Kidney (tissue), 14 donors: ENCODE measurements around the gene CACNA2D1. TPM values are rescaled to one million over a fixed set of nuclear protein-coding genes. Genes with fewer than 3 reads are reported as not detected.

Experiments
- DNase-seq, 5 donors: peaks; one replicate each; pipeline ENCODE4 v3.0.0-alpha.2; 2013 to 2020
- FAIRE-seq: peaks from 2 replicates; lab custom pipeline; 2012; peaks lifted over from hg19 to GRCh38; lab: Jason Lieb, UNC
- H3K27ac ChIP-seq, 2 donors: one replicate each; pipeline ENCODE4 v1.7.0; 2013; ENCODE audit warnings: low read depth in 2 of 2, low read length in 2 of 2, inconsistent platforms in 1 of 2
- H3K27me3 ChIP-seq: one replicate; pipeline ENCODE4 v1.7.1; 2013; ENCODE audit warnings: low read length, inconsistent platforms; ENCODE audit not compliant: control insufficient read depth, insufficient read depth
- H3K36me3 ChIP-seq, 3 donors: one replicate each; pipeline versions ENCODE4 v1.7.0 to v1.7.1; 2013; ENCODE audit warnings: low read length in 3 of 3, control low read depth in 1 of 3, inconsistent platforms in 1 of 3; ENCODE audit not compliant: insufficient read depth in 3 of 3, control insufficient read depth in 2 of 3
- H3K4me1 ChIP-seq, 3 donors: one replicate each; pipeline versions ENCODE4 v1.7.0 to v1.7.1; 2013; ENCODE audit warnings: low read length in 3 of 3, inconsistent platforms in 1 of 3, low read depth in 1 of 3; ENCODE audit not compliant: control insufficient read depth in 2 of 3, insufficient read depth in 2 of 3
- H3K4me3 ChIP-seq, 3 donors: one replicate each; pipeline versions ENCODE4 v1.7.0 to v1.8.1; 2013; ENCODE audit warnings: low read length in 3 of 3, control low read depth in 1 of 3, inconsistent platforms in 1 of 3
- H3K9ac ChIP-seq, 3 donors: one replicate each; pipeline versions ENCODE4 v1.7.0 to v1.7.1; 2013; ENCODE audit warnings: low read length in 3 of 3, control low read depth in 1 of 3, inconsistent platforms in 1 of 3
- H3K9me3 ChIP-seq, 3 donors: one replicate each; pipeline versions ENCODE4 v1.7.0 to v1.7.1; 2013; ENCODE audit warnings: low read length in 3 of 3, control low read depth in 1 of 3, inconsistent platforms in 1 of 3; ENCODE audit not compliant: control insufficient read depth in 2 of 3, insufficient read depth in 1 of 3
- intact Hi-C: fragments of 100-400 bp; cut with DNase I; formaldehyde crosslinking; loops from one replicate; pipeline ENCODE4 v1.11.1; 2022
- polyA plus RNA-seq: library from polyadenylated mRNA; stranded (reverse); fragments of 350-450 nt; fragmentation: Illumina TruSeq; extraction: RNeasy Lipid Tissue Mini Kit (QIAGEN cat#74804); gene quantifications from one replicate; pipeline ENCODE4 v1.2.3, GENCODE V29; 2014; ENCODE audit warnings: low read depth, low replicate concordance; ENCODE audit not compliant: insufficient read depth
- total RNA-seq: library from RNA; stranded (reverse); fragmentation: NEBNext Ultra II Directional; extraction: Animal tissue kit (Norgen Biotek cat#: 25700); gene quantifications from one replicate; pipeline ENCODE4 v1.2.1, GENCODE V29; 2021
- TF ChIP-seq, protein P1 (sequence below): IDR thresholded peaks from 3 replicates; pipeline ENCODE4 v1.5.1; 2012; ENCODE audit warnings: mild to moderate bottlenecking, moderate library complexity, borderline replicate concordance; ENCODE audit not compliant: insufficient read depth; ENCODE audit errors: extremely low read depth
- donor health status: control.
- donor health status: control.
- donor health status: control.
- donor health status: control.
- donor health status: control.
- donor health status: DM: yes; HTN: yes; CAD: no.
- donor health status: Normal renal cell carcinoma (clear cell type).

Gene CACNA2D1
- total and polyA plus RNA-seq, 2 donors from 2014 or later = 3.5 to 18.3 TPM

DNA sequence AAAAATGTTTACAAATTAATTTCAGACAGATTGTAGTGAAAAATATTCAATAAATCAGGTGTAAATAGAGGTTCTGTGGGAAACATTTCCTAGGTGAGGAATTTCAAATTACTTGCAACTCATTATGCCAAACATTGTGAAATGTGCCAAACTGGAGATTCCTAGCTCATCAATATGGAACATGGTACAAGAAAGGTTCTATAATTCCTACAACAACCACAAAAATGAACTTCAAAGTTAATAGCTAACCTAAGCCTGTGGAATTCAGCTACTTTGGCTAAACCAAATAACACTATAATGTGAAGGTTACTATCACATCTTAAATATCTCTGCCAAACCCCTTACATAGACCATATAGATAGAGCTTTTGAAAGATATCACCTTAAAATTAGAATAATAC is 450.4 kb downstream of the CACNA2D1 start:
- Histone ChIP-seq H3K4me3 (no peak overlapping the region), H3K9me3 (no peaks in the 10 kb centered on the region), H3K9ac (no peak overlapping the region), H3K36me3 (no peaks in the 10 kb centered on the region), H3K27me3 (no peaks in the 10 kb centered on the region), H3K27ac (no peak overlapping the region), H3K4me1 (no peaks in the 10 kb centered on the region)
- DNase-seq (no peak), FAIRE-seq (no peak)
- intact Hi-C loops = no loop called here
- TF ChIP-seq, protein P1, sequence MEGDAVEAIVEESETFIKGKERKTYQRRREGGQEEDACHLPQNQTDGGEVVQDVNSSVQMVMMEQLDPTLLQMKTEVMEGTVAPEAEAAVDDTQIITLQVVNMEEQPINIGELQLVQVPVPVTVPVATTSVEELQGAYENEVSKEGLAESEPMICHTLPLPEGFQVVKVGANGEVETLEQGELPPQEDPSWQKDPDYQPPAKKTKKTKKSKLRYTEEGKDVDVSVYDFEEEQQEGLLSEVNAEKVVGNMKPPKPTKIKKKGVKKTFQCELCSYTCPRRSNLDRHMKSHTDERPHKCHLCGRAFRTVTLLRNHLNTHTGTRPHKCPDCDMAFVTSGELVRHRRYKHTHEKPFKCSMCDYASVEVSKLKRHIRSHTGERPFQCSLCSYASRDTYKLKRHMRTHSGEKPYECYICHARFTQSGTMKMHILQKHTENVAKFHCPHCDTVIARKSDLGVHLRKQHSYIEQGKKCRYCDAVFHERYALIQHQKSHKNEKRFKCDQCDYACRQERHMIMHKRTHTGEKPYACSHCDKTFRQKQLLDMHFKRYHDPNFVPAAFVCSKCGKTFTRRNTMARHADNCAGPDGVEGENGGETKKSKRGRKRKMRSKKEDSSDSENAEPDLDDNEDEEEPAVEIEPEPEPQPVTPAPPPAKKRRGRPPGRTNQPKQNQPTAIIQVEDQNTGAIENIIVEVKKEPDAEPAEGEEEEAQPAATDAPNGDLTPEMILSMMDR = no peak

DNA sequence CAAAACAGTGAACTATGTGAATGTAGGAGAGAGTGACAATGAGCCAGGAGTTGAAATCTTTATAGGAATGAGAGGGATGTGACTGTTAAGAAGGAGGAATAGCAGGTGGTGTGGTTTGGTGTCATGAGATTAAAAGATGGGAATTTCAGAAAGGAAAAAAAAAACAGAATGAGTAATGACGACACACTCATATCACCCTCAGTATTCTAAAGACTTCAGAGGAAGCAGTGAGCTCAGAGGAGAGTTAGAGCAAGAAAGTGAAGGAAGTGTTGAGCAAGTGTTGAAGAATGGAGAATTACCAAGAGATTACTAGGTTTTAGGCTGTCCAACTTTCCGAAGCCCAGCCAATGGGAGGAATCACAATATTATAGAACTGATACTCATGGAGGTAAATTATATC is 453.2 kb downstream of the CACNA2D1 start:
- H3K4me1 ChIP-seq = no peaks in the 10 kb centered on the region
- H3K36me3 ChIP-seq = no peaks in the 10 kb centered on the region
- TF ChIP-seq, protein P1 = no peak
- H3K9me3 ChIP-seq = no peaks in the 10 kb centered on the region
- FAIRE-seq (no peak), DNase-seq (no peak)
- intact Hi-C loops = no loop called here
- H3K4me3 ChIP-seq = no peak overlapping the region
- H3K9ac ChIP-seq = no peak overlapping the region
- H3K27me3 ChIP-seq = no peaks in the 10 kb centered on the region
- no peak overlapping the region for H3K27ac ChIP-seq

DNA sequence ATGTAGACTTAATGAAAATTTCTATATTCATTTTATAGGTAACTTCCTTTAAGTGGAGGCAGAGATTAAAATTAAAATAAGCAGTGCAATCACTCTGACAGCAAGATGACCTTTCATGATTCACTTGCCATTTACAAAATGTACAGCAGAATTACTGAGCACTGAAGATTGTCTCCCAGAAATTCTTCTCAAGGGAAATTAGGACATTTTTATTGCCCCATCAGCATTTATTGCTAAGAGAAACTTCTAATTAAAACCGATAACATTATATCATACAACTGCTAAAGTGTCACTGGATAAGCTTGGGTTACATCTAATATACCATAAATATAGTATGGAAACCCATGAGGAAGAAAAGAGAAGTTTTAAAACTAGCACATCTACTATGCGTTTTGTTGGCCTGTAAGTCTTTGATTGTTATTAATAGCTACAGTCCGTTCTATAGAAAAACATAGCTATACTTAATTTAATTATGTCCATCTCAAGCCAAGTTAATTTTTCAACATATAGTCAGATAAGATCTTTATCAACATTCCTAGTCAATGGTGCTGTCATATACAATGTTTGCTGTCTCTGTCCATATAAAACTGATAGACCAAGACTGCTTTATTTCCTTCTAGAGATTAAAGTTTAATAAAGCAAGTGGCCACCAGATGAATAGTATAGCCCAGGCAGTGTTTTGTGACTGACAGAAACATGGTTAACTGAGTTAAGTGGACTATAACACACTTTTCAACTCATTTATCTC is 456.7 kb downstream of the CACNA2D1 start:
- FAIRE-seq = no peak
- TF ChIP-seq, protein P1 = no peak

DNA sequence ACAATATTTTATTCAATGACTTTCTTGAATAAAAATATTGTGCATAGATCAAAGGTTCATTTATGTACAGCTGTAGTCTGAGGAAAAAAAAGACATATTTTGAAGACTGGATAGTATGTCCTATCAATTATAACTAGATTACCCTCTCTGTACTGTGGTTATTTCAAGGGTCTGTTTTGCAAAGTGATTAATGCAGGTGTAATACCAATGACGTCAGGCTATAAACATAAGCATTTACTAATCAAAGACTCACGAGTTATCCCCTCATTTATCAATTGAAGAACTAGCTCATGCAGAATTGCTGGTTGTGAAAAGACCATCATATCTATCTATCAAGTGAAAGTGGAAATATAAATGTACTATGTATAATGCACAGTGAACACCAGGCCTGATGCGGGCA is 460.2 kb downstream of the CACNA2D1 start:
- H3K27ac ChIP-seq = no peak overlapping the region
- H3K4me1 ChIP-seq = no peaks in the 10 kb centered on the region
- no peak overlapping the region for H3K4me3 ChIP-seq
- DNase-seq (no peak), FAIRE-seq (no peak)
- intact Hi-C loops = no loop called here
- no peaks in the 10 kb centered on the region for H3K27me3 ChIP-seq
- TF ChIP-seq, protein P1 = no peak
- peaks cover 0 to 2% (median 0%) of the 10 kb centered on the region in 3 donors for H3K36me3 ChIP-seq
- H3K9ac ChIP-seq = no peak overlapping the region
- H3K9me3 ChIP-seq = no peaks in the 10 kb centered on the region

More for the DNA sequence above, 456.7 kb downstream of the CACNA2D1 start:
- Histone ChIP-seq H3K36me3 (no peaks in the 10 kb centered on the region), H3K9ac (no peak overlapping the region), H3K9me3 (no peaks in the 10 kb centered on the region), H3K27ac (no peak overlapping the region), H3K4me3 (no peak overlapping the region), H3K4me1 (no peaks in the 10 kb centered on the region), H3K27me3 (no peaks in the 10 kb centered on the region)
- DNase-seq = peak in 2 of 5 donors; percentile 4 to 7
- intact Hi-C loops = no loop called here
